ENCODE measurements around the gene TEPSIN.

The TEPSIN gene

GRCh38 chr17:81209141-81209540 is 29.7 kb downstream of the TEPSIN start:
- H3K4me3 ChIP-seq (replicated peaks; ENCODE audit: low read depth, low read length), result no peak overlapping the region
- TF ChIP-seq, protein P1, sequence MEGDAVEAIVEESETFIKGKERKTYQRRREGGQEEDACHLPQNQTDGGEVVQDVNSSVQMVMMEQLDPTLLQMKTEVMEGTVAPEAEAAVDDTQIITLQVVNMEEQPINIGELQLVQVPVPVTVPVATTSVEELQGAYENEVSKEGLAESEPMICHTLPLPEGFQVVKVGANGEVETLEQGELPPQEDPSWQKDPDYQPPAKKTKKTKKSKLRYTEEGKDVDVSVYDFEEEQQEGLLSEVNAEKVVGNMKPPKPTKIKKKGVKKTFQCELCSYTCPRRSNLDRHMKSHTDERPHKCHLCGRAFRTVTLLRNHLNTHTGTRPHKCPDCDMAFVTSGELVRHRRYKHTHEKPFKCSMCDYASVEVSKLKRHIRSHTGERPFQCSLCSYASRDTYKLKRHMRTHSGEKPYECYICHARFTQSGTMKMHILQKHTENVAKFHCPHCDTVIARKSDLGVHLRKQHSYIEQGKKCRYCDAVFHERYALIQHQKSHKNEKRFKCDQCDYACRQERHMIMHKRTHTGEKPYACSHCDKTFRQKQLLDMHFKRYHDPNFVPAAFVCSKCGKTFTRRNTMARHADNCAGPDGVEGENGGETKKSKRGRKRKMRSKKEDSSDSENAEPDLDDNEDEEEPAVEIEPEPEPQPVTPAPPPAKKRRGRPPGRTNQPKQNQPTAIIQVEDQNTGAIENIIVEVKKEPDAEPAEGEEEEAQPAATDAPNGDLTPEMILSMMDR (IDR thresholded peaks at IDR 0.05; ENCODE audit: low read depth, low read length, missing control alignments), result no peak
- DNase-seq (ENCODE audit: extremely low read depth, low read depth), result no peak

DNA sequence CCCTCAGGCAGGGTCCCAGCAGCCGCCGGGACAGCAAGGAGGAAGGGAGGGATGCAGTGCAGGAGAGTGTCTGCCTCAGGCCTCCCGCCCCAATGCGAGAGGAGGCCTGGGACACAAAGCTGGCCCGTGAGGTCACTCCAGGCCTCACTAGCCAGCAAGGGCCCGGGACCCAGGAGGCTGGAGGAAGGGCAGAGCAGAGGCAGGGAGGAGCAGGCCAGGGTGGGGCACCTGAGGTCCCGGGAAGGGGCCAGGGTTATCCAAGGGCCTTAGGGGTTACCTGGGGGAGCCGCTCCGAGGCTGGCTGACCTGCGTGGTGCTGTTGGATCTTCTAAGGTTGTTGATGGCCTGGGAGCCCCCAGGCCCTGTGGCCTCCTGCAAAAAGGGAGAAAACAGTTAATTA is 30.2 kb downstream of the TEPSIN start:
- H3K4me3 ChIP-seq (replicated peaks; ENCODE audit: low read depth, low read length), result no peak overlapping the region
- TF ChIP-seq, protein P1 (IDR thresholded peaks at IDR 0.05; ENCODE audit: low read depth, low read length, missing control alignments), result no peak
- DNase-seq (ENCODE audit: extremely low read depth, low read depth), result no peak

DNA sequence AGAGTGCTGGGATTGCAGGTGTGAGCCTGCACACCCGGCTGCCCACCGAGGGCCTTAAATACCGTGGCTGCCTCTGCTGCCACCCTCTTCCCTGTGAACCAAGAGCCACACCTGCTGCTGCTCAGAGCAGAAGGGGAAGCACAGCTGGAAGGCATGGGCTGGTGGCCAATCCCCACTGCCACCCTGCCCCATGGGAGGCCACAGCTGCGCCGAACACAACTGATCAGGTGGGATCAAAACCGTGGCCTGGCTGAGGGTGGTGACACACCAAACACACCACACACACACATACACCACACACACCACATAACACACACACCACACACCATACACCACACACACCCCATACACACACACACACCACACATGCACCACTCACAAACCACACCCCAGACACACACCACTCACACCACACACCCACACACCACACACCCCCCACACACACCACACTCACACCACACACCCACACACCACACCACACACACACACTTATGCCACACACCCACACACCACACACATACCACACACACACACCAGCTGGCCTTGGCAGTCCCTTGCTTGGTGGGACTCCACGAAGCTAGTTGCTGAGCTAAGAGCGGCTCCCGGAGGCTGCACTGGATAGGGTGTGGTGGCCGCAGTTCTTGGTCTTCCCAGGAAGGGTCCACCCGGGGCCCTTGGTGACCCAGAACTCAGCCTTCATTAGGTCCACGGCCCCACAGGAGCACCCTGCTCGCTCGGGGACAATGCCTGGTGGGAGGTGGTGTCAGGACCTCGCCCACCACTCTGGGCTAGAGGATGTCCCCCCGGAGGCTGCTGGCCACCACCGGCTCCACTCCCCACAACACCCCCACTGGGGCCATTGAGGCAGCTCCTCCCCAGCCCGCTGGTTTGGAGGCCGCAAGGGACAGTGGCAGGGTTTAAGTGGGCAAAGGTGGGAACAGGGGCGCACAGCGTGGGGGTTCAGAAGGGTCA is 31.0 kb downstream of the TEPSIN start:
- no peak for DNase-seq (ENCODE audit: extremely low read depth, low read depth)
- no peak overlapping the region for H3K4me3 ChIP-seq (replicated peaks; ENCODE audit: low read depth, low read length)
- TF ChIP-seq, protein P1 (IDR thresholded peaks at IDR 0.05; ENCODE audit: low read depth, low read length, missing control alignments), result no peak

DNA sequence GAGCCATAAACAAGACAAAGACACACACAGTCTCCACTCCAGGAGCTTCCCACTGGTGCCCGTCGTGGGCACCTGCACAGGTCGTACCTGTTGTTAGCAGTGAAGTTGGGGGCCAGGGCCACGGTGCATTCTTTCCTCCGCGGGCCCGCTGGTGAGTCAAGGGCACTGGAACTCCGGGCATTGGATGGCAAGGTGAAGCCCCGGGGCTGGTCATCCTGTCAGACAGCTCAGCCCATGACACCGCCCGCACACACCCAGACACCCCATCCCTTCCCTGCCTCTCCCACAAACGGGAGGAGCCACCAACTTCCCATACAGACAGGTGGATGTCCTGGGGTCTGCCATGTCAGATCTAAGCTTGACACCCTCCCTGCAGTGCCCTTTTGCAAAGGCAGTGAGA is 32.2 kb downstream of the TEPSIN start:
- no peak for DNase-seq (ENCODE audit: extremely low read depth, low read depth)
- no peak overlapping the region for H3K4me3 ChIP-seq (replicated peaks; ENCODE audit: low read depth, low read length)
- TF ChIP-seq, protein P1 (IDR thresholded peaks at IDR 0.05; ENCODE audit: low read depth, low read length, missing control alignments), result no peak

GRCh38 chr17:81206166-81206565 is 32.7 kb downstream of the TEPSIN start:
- H3K4me3 ChIP-seq (replicated peaks; ENCODE audit: low read depth, low read length), result no peak overlapping the region
- no peak for DNase-seq (ENCODE audit: extremely low read depth, low read depth)
- TF ChIP-seq, protein P1 (IDR thresholded peaks at IDR 0.05; ENCODE audit: low read depth, low read length, missing control alignments), result no peak

DNA sequence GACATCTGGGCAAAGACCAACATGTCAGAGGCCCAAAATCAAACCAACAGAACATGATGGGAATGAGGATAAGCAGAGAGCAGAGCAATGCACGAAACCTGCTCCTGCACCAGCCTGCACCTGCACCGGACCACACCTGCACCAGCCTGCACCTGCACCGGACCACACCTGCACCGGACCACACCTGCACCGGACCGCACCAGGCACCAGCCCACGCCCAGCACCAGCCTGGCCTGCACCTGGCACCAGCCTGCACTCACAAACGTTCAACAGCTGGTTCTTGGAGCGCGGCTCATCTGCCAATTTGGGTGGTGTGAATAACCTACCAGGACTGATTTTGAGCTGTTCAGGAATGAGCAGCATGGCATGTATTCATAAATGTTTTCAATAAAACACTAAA is 34.3 kb downstream of the TEPSIN start:
- DNase-seq (ENCODE audit: extremely low read depth, low read depth), result no peak
- TF ChIP-seq, protein P1 (IDR thresholded peaks at IDR 0.05; ENCODE audit: low read depth, low read length, missing control alignments), result no peak

More for the DNA sequence above, 34.3 kb downstream of the TEPSIN start:
- no peak overlapping the region for H3K4me3 ChIP-seq (replicated peaks; ENCODE audit: low read depth, low read length)
